IMR-90 (cell line): ENCODE data around the gene TCF3. TPM values are rescaled to one million over a fixed set of nuclear protein-coding genes. Genes with fewer than 3 reads are reported as not detected.
"Not testable (repeated sequence)": the region's sequence is repeated elsewhere in the genome, so short reads cannot be mapped to it uniquely, and the experiment has no call there.

Source experiments
- ATAC-seq: fragments of 200-7000 bp; cut with Tn5 transposase; 2 replicates; pipeline ENCODE4 v1.9.1; 2020; ENCODE audit warnings: low read depth, mild to moderate bottlenecking, moderate library complexity
- BruUV-seq: library from RNA; stranded (reverse); fragments of 400-500 nt; replicated peaks from 2 replicates; lab custom pipeline; 2021; lab: Mats Ljungman, UMichigan
- CTCF ChIA-PET: fragments of 300-600 bp; formaldehyde crosslinking; extraction: SDS; loops from one replicate; lab custom pipeline; 2021; ENCODE audit warnings: antibody characterized with exemption; lab: Yijun Ruan, JAX
- POLR2A ChIA-PET: fragments of 300-600 bp; sonication (Branson Sonifier 250); formaldehyde crosslinking; loops from one replicate; lab custom pipeline; 2022; ENCODE audit warnings: antibody characterized with exemption; ENCODE audit not compliant: unreplicated experiment; lab: Charles Lee
- DNase-seq: peaks from one replicate; pipeline ENCODE4 v3.0.0; 2013
- H2AFZ ChIP-seq: replicated peaks from 2 replicates; pipeline ENCODE3; 2013; ENCODE audit warnings: low read length, mild to moderate bottlenecking; ENCODE audit not compliant: poor library complexity
- H2AK5ac ChIP-seq: 2 replicates; pipeline ENCODE4 v1.6.1; 2013; ENCODE audit warnings: low read depth, low read length, inconsistent platforms
- H2AK9ac ChIP-seq: replicated peaks from 2 replicates; pipeline ENCODE3; 2013; ENCODE audit warnings: mild to moderate bottlenecking, low read depth, low read length, moderate library complexity; ENCODE audit not compliant: poor library complexity
- H2BK120ac ChIP-seq: 2 replicates; pipeline ENCODE4 v1.6.1; 2013; ENCODE audit warnings: low read depth, low read length, inconsistent platforms
- H2BK15ac ChIP-seq: 3 replicates; pipeline ENCODE4 v1.6.1; 2013; ENCODE audit warnings: low read depth, low read length, inconsistent platforms
- H2BK20ac ChIP-seq: 2 replicates; pipeline ENCODE4 v1.6.1; 2013; ENCODE audit warnings: low read depth, mild to moderate bottlenecking, inconsistent platforms, low read length, moderate library complexity
- H2BK5ac ChIP-seq: 2 replicates; pipeline ENCODE4 v1.6.1; 2013; ENCODE audit warnings: mild to moderate bottlenecking, low read depth, low read length, inconsistent platforms; ENCODE audit not compliant: poor library complexity, severe bottlenecking
- H3K14ac ChIP-seq: replicated peaks from 2 replicates; pipeline ENCODE4 v1.6.1; 2013; ENCODE audit warnings: low read depth, low read length, inconsistent platforms
- H3K18ac ChIP-seq: 2 replicates; pipeline ENCODE4 v1.6.1; 2013; ENCODE audit warnings: low read depth, low read length, control low read depth
- H3K23ac ChIP-seq: 2 replicates; pipeline ENCODE4 v1.6.1; 2013; ENCODE audit warnings: low read depth, low read length, inconsistent platforms
- H3K27ac ChIP-seq: 2 replicates; pipeline ENCODE4 v1.5.1; 2013; ENCODE audit warnings: mild to moderate bottlenecking, control low read depth, low read length; ENCODE audit not compliant: insufficient read depth
- H3K27me3 ChIP-seq: 2 replicates; pipeline ENCODE4 v1.6.1; 2013; ENCODE audit warnings: low read length; ENCODE audit not compliant: control insufficient read depth, insufficient read depth
- H3K36me3 ChIP-seq: 2 replicates; pipeline ENCODE4 v1.6.1; 2013; ENCODE audit warnings: low read length, mixed read lengths; ENCODE audit not compliant: control insufficient read depth, insufficient read depth
- H3K4ac ChIP-seq: 2 replicates; pipeline ENCODE4 v1.6.1; 2013; ENCODE audit warnings: low read depth, low read length, inconsistent platforms
- H3K4me1 ChIP-seq: 2 replicates; pipeline ENCODE4 v1.6.1; 2013; ENCODE audit warnings: low read length, mixed read lengths; ENCODE audit not compliant: control insufficient read depth, insufficient read depth
- H3K4me2 ChIP-seq: 2 replicates; pipeline ENCODE4 v1.6.1; 2013; ENCODE audit warnings: low read depth, mild to moderate bottlenecking, control low read depth, low read length, moderate library complexity
- H3K4me3 ChIP-seq: 2 replicates; pipeline ENCODE4 v1.5.1; 2013; ENCODE audit warnings: low read depth, mild to moderate bottlenecking, control low read depth, low read length, moderate library complexity; ENCODE audit not compliant: insufficient read depth
- H3K56ac ChIP-seq: 2 replicates; pipeline ENCODE4 v1.6.1; 2013; ENCODE audit warnings: low read length, inconsistent platforms; ENCODE audit not compliant: insufficient read depth; ENCODE audit errors: extremely low read depth
- H3K79me1 ChIP-seq, 2 experiments: 2 replicates each; pipeline ENCODE4 v1.6.1; 2013; ENCODE audit warnings: low read length in 2 of 2, inconsistent platforms in 1 of 2, low read depth in 1 of 2
- H3K9ac ChIP-seq: 2 replicates; pipeline ENCODE4 v1.6.1; 2013; ENCODE audit warnings: low read depth, low read length, control low read depth
- H3K9me1 ChIP-seq: 2 replicates; pipeline ENCODE4 v1.6.1; 2013; ENCODE audit warnings: low read length, inconsistent platforms; ENCODE audit not compliant: insufficient read depth
- H3K9me3 ChIP-seq: 2 replicates; pipeline ENCODE4 v1.6.1; 2013; ENCODE audit warnings: low read length; ENCODE audit not compliant: control insufficient read depth, insufficient read depth
- H4K20me1 ChIP-seq: 2 replicates; pipeline ENCODE4 v1.6.1; 2013; ENCODE audit warnings: low read length, inconsistent platforms; ENCODE audit not compliant: insufficient read depth
- H4K5ac ChIP-seq: 2 replicates; pipeline ENCODE4 v1.6.1; 2013; ENCODE audit warnings: mild to moderate bottlenecking, low read depth, low read length, control low read depth
- H4K8ac ChIP-seq, 2 experiments: 2 replicates each; pipeline ENCODE4 v1.6.1; 2013; ENCODE audit warnings: low read depth in 2 of 2, low read length in 2 of 2, control low read depth in 1 of 2, inconsistent platforms in 1 of 2
- H4K91ac ChIP-seq: 2 replicates; pipeline ENCODE4 v1.6.1; 2013; ENCODE audit warnings: low read depth, low read length, inconsistent platforms; ENCODE audit not compliant: insufficient read depth
- BHLHE40 ChIP-seq: fragments of 150-350 bp; IDR thresholded peaks from 2 replicates; pipeline ENCODE4 v1.6.1; 2016; ENCODE audit warnings: mild to moderate bottlenecking, low read depth, low read length
- CEBPB ChIP-seq: IDR thresholded peaks from 2 replicates; pipeline ENCODE4 v1.6.1; 2012; ENCODE audit warnings: low read depth, low read length, improper control_type of control experiment
- FOS ChIP-seq: fragments of 150-350 bp; IDR thresholded peaks from 2 replicates; pipeline ENCODE4 v1.6.1; 2016; ENCODE audit warnings: low read depth, low read length
- NFE2L2 ChIP-seq: fragments of 150-350 bp; IDR thresholded peaks from 2 replicates; pipeline ENCODE4 v1.6.1; 2016; ENCODE audit warnings: low read depth, mild to moderate bottlenecking, low read length
- POLR2A ChIP-seq: IDR thresholded peaks from 2 replicates; pipeline ENCODE4 v1.6.1; 2012; ENCODE audit warnings: mild to moderate bottlenecking, low read depth, low read length
- RFX5 ChIP-seq: IDR thresholded peaks from 2 replicates; pipeline ENCODE4 v1.8.0; 2012; ENCODE audit warnings: low read depth, mild to moderate bottlenecking, low read length, moderate library complexity
- WGBS, 2 experiments: methylation state at CpG; one replicate each; pipeline versions ENCODE4 v1.1.5 to v1.1.7; 2013; ENCODE audit warnings: missing lambda C conversion rate in 2 of 2; ENCODE audit not compliant: insufficient read length in 1 of 2; ENCODE audit errors: extremely low coverage in 2 of 2; 5-methylcytosine and 5-hydroxymethylcytosine counted together
- dilution Hi-C: fragments of 300-500 bp; cut with HindIII; formaldehyde crosslinking; loops from one replicate; pipeline ENCODE4 v1.14.3; 2018; ENCODE audit warnings: low sequenced_read_pairs; ENCODE audit not compliant: unreplicated experiment
- in situ Hi-C: fragments of 300-500 bp; cut with MboI; formaldehyde crosslinking; loops from 3 replicates; pipeline ENCODE4 v1.14.3; 2019; ENCODE audit warnings: low sequenced_read_pairs, inconsistent platforms, mixed read lengths
- intact Hi-C: fragments of 100-400 bp; cut with micrococcal nuclease; formaldehyde crosslinking; loops from 2 replicates; pipeline ENCODE4 v1.10.0; 2022
- polyA plus RNA-seq, 3 experiments: library from polyadenylated mRNA; depleted of rRNA; stranded (reverse); fragments of >200 nt; gene quantifications; 2 replicates each; pipeline ENCODE4 v1.2.3, GENCODE V29; 2012; ENCODE audit warnings: low replicate concordance in 1 of 3
- total RNA-seq: library from RNA; depleted of rRNA; stranded (reverse); fragments of >200 nt; gene quantifications from 2 replicates; pipeline ENCODE4 v1.2.3, GENCODE V29; 2012
- TF ChIP-seq, protein P1 (sequence below): fragments of 150-350 bp; IDR thresholded peaks from 2 replicates; pipeline ENCODE4 v1.6.1; 2016; ENCODE audit warnings: low read depth, mild to moderate bottlenecking, low read length, moderate library complexity, borderline replicate concordance

Gene TCF3
- total and polyA plus RNA-seq, 2 of the 4 experiments (the other 2 are of a cell fraction): 29.9 to 127 TPM

DNA sequence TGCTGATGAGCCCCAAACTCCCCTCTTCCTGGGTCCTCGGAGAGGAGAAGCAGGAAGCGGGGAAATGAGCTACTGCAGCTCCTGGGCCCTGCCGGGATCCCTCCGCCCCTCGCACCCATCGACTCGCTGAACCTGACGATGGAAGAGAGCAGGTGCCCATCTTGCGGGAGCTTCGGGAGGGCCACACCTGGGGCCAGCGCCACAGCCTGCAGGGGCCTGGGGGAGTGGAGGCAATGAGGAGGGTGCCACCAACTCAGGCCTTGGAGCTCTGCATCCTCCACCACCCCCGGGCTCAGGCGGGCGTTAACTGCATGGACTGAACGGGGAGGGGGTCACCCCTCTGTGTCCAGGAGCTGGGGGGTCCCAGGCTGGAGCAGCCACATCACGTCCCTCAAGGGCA is 8.3 kb downstream of the TCF3 start:
- Histone ChIP-seq H3K4me2 (no peak overlapping the region), H2BK120ac (no peak overlapping the region), H3K79me1 (peaks cover 27 to 79% of the 10 kb centered on the region in 2 experiments), H4K8ac (no peak overlapping the region), H4K91ac (no peak overlapping the region), H2AK9ac (no peak overlapping the region), H3K9me1 (no peaks in the 10 kb centered on the region), H3K18ac (no peak overlapping the region), H3K36me3 (peaks cover 60% of the 10 kb centered on the region), H4K5ac (no peak overlapping the region), H3K9me3 (no peaks in the 10 kb centered on the region), H2BK20ac (no peak overlapping the region), H3K4ac (no peak overlapping the region), H3K27me3 (no peaks in the 10 kb centered on the region), H3K4me3 (no peak overlapping the region), H3K23ac (no peak overlapping the region), H2AK5ac (no peak overlapping the region), H3K27ac (no peak overlapping the region), H3K14ac (no peak overlapping the region), H3K9ac (no peak overlapping the region), H2BK5ac (no peak overlapping the region), H2AFZ (no peak overlapping the region), H3K4me1 (no peaks in the 10 kb centered on the region), H2BK15ac (no peak overlapping the region), H3K56ac (no peak overlapping the region), H4K20me1 (peaks cover 32% of the 10 kb centered on the region)
- dilution Hi-C loops (no loop called here), intact Hi-C loops (no loop called here), in situ Hi-C loops (no loop called here)
- no peak for TF ChIP-seq BHLHE40
- TF ChIP-seq RFX5: no peak
- TF ChIP-seq POLR2A: no peak
- TF ChIP-seq, protein P1, sequence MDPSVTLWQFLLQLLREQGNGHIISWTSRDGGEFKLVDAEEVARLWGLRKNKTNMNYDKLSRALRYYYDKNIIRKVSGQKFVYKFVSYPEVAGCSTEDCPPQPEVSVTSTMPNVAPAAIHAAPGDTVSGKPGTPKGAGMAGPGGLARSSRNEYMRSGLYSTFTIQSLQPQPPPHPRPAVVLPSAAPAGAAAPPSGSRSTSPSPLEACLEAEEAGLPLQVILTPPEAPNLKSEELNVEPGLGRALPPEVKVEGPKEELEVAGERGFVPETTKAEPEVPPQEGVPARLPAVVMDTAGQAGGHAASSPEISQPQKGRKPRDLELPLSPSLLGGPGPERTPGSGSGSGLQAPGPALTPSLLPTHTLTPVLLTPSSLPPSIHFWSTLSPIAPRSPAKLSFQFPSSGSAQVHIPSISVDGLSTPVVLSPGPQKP: no peak
- no peak for TF ChIP-seq NFE2L2
- TF ChIP-seq CEBPB: no peak
- no peak for TF ChIP-seq FOS
- ATAC-seq (no peak), DNase-seq (no peak)
- CTCF ChIA-PET: no interaction called here
- POLR2A ChIA-PET: no interaction called here
- WGBS, 2 experiments: 83% methylated on average over 1 of the region's 16 CpGs; no CpG with 5 or more reads in 1 of the 2 experiments
- no TSS peak for BruUV-seq

DNA sequence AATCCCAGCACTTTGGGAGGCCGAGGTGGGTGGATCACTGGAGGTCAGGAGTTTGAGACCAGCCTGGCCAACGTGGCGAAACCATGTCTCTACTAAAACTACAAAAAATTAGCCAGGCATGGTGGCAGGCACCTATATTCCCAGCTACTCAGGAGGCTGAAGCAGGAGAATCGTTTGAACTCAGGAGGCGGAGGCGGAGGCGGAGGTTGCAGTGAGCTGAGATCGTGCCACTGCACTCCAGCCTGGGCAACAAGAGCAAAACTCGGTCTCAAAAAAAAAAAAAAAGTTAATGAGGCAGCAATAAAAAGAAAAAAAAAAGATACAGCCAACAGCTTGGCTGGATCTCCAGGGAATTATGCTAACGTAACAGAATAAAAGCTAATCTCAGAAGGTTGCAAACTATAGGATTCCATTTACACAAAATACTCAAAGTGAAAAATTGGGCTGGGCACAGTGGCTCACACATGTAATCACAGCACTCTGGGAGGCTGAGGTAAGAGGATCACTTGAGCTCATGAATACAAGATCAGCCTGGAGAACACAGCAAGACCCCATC is 11.4 kb downstream of the TCF3 start:
- H3K36me3 ChIP-seq: peaks cover 54% of the 10 kb centered on the region

More for the DNA sequence above, 11.4 kb downstream of the TCF3 start:
- H3K27me3 ChIP-seq, H3K9me1 ChIP-seq, dilution Hi-C loops, H2BK120ac ChIP-seq, H4K91ac ChIP-seq, H3K56ac ChIP-seq, H4K8ac ChIP-seq, H2AK5ac ChIP-seq, ATAC-seq, CTCF ChIA-PET, H3K23ac ChIP-seq, H2AK9ac ChIP-seq, H3K18ac ChIP-seq, H4K5ac ChIP-seq, H2BK20ac ChIP-seq, H3K4me1 ChIP-seq, H2AFZ ChIP-seq, H3K4ac ChIP-seq, H3K4me3 ChIP-seq, H2BK5ac ChIP-seq, H3K9me3 ChIP-seq, H2BK15ac ChIP-seq, DNase-seq, H3K14ac ChIP-seq, POLR2A ChIA-PET, H3K4me2 ChIP-seq, BruUV-seq, in situ Hi-C loops, H3K27ac ChIP-seq, intact Hi-C loops, H3K9ac ChIP-seq: not testable (repeated sequence)
- Histone ChIP-seq H4K20me1 (peaks cover 42% of the 10 kb centered on the region; the same call in 1 of the 2 replicates), H3K79me1 (peaks cover 19 to 75% of the 10 kb centered on the region in 2 experiments)
- WGBS, 2 experiments: 63% methylated on average over 2 of the region's 10 CpGs; no CpG with 5 or more reads in 1 of the 2 experiments
